Measurements from ENCODE around the gene TYRO3. TPM values are rescaled to one million over a fixed set of nuclear protein-coding genes. Genes with fewer than 3 reads are reported as not detected.

Gene TYRO3
- 5.4 and 6.5 TPM in 2 replicates for total RNA-seq

GRCh38 chr15:41558400-41559238 is at the start of gene TYRO3:
TYRO3 (plus strand) TSS chr15:41559212; CDS start chr15:41559258, 46 bp downstream.

GRCh38 chr15:41513506-41514227 is 45.3 kb upstream of the TYRO3 start, which contains the start of gene LTK:
LTK (minus strand) TSS chr15:41513827; CDS start chr15:41513709, 118 bp downstream.

Other genes starting within 250 kb of the TYRO3 start
- gene OIP5, start 226.6 kb upstream of the TYRO3 start, total RNA-seq, result 26.2 and 27.7 TPM in 2 replicates
- gene NUSAP1, start 226.3 kb upstream of the TYRO3 start, total RNA-seq, result 97.9 and 105 TPM in 2 replicates
- gene NDUFAF1, start 156.7 kb upstream of the TYRO3 start, total RNA-seq, result 23.2 and 26.0 TPM in 2 replicates
- gene RTF1, start 142.1 kb upstream of the TYRO3 start, total RNA-seq, result 19.0 and 20.1 TPM in 2 replicates
- 0.44 and 1.7 TPM in 2 replicates for gene ITPKA, start 65.3 kb upstream of the TYRO3 start, total RNA-seq
- gene LTK, start 45.4 kb upstream of the TYRO3 start, total RNA-seq, result 0.10 and 0.73 TPM in 2 replicates
- 21.2 and 27.4 TPM in 2 replicates for gene RPAP1, start 15.0 kb upstream of the TYRO3 start, total RNA-seq
- 13.0 and 16.8 TPM in 2 replicates for gene MGA, start 101.2 kb downstream of the TYRO3 start, total RNA-seq
- gene MAPKBP1, start 215.3 kb downstream of the TYRO3 start, total RNA-seq, result 11.9 and 13.4 TPM in 2 replicates

Data from mammary microvascular endothelial cell (primary cell).